Stimulated activated CD8-positive, alpha-beta memory T cell treated with anti-CD3 and anti-CD28 coated beads, Interleukin-4, amount 100 ng/mL, for 48 hours (primary cell): ENCODE data around the gene ZDHHC11.
"Not testable (repeated sequence)": the region's sequence is repeated elsewhere in the genome, so short reads cannot be mapped to it uniquely, and the experiment has no call there.

Source experiments
- DNase-seq: peaks from one replicate; pipeline ENCODE4 v3.0.0-alpha.2; 2020

ZDHHC11 gene

DNA sequence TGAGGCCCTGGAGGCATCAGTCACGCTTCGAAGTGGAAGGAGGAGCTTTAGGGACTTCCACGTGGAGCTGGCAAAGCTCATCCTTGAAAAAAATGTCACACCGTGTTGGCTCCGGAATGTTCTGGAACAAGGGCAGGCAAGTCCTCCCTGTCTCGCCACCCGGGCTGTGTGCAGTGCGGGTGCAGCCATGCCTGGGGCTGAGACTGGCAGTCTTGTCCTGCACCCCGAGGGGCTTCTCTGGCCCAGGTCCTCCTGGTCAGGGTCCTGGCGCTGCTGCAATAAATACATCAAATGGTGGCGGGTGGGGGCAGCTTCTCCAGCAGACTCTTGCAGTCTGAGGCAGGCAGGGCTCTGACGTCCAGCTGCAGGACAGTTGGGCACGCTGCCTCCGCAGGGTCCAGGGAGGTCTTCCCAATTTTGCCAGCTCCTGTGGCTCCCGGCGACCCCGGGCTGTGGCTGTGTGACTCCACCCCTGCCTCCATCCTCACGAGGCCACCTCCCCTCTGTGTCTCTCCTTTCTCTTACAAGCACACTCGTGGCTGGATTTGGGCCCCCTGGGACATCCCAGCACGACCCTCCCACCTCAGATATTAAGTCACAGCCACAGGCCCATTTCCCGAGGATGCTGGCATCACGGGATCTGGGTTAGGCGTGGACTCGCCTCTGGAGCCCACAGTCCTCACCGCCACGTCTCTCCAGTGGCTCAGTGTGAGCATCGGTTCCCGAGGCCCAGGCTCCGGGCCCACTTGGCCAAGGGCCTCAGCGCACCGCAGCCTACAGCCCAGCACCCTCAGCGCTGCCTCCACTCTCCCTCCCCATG lies 8.2 kb downstream of the ZDHHC11 start:
- not testable (repeated sequence) for DNase-seq

GRCh38 chr5:841531-842401 lies 9.0 kb downstream of the ZDHHC11 start:
- not testable (repeated sequence) for DNase-seq

- not testable (repeated sequence) for DNase-seq
Observed at GRCh38 chr5:840974-841435, 9.8 kb downstream of the ZDHHC11 start.

DNA sequence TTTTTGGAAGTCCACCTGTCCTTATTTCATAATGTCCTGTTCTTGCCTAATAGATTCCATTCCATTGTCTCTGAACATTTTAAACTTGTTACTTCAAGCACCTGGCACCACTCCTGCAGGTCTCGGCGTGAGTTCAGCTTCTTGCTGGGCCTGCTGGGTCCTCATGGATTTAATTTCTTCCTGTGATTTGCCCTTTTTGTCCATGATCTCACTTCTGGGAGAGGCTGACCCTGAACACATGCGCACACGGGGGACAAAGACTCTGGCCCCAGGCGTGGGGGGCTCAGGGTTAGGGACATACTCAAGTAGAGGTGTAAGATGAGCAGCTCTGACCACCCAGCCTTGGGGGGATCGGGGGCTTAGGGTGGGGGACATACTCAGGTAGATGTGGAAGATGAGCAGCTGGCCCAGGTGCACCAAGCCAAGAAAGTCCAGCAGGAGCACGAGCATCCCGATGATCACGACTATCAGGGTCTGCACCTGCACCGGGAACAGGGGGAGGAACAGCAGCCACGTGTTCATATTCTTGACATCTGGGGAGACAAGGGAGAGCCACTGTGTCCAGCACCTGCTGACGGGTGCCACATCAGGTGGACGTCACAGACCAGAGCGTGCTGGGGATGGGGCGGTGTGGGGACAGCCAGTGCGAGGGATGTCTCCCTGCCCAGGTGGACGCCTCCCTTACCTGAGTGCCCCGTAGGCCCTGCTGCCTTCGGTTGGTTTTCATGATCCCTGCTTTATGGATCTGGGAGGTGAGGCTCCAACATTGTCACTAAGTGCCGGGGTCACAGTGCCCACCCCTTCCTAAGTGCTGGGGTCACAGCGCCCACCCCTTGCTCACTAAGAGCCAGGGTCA lies 10.4 kb downstream of the ZDHHC11 start:
- DNase-seq, result peak; percentile 16

- peak; percentile 17 for DNase-seq
Observed at GRCh38 chr5:838431-838851, 12.3 kb downstream of the ZDHHC11 start.

DNA sequence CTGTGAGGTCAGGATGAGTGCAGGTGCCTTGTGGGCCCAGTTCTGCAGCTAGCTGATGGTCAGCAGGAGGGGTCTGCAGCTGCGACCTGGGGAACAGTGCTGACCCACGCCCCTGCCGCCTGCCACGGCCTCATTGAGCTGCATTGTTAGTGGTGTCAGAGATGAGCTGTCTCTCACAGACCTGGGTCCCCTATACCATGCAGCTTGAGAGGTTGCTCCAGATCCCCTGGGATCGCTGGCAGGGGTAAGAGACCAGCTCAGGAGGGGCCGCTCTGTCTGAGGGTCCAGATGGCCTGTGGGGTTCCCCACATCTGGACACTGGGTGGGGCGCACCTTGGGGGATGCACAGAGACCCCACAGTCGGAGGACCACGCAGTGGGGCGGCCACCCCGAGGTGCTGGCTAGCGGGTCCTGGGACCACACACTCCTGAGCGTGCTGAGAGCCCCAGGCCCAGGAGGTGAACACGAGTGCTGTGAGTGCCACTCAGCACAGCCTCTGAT lies 13.1 kb downstream of the ZDHHC11 start:
- peak; percentile 7 for DNase-seq

- DNase-seq, result peak; percentile 9
Observed at GRCh38 chr5:835933-836612, 14.7 kb downstream of the ZDHHC11 start.

- not testable (repeated sequence) for DNase-seq
Observed at GRCh38 chr5:834013-834412, 16.8 kb downstream of the ZDHHC11 start.

- not testable (repeated sequence) for DNase-seq
Observed at GRCh38 chr5:828194-828593, 22.6 kb downstream of the ZDHHC11 start.

DNA sequence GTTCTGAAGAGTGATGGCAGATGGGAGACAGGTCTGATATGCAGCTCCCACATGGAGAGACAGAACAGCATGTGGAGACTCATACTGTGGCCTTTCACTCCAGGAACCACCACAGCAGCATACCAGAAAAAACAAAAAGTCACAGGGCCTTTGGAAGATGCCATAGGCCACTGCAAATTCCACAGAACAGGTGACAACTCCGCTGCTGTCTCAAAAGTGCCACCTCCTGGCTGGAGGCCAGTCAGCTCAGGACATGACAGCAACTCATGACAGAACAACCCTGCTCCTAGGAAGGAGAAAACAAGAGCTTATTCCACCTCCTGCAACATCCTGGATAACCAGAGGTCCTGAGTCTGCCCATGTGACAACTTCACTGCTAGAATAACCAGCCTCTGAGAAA lies 25.2 kb downstream of the ZDHHC11 start:
- DNase-seq, result not testable (repeated sequence)

GRCh38 chr5:821504-821903 lies 29.3 kb downstream of the ZDHHC11 start:
- DNase-seq, result no peak

DNA sequence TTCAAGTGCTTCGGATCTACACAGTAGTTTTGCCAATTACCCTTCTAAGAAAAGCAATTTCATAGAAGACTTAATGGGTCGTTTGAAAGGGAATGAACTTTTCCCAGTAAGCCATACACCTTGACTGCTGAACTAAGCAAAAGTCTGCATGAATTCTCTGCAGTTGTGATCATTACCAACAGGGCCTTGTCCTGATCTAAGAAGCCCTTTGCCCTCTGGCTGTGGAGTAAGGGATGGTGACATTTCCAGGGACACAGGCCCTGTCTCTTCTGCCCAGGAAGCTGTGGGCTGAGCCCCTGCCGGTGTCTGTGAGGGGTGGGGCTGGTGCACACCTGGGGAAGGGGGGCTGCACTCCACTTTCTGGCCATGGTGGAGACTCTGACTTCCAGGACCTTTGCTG lies 30.5 kb downstream of the ZDHHC11 start:
- DNase-seq, result no peak

DNA sequence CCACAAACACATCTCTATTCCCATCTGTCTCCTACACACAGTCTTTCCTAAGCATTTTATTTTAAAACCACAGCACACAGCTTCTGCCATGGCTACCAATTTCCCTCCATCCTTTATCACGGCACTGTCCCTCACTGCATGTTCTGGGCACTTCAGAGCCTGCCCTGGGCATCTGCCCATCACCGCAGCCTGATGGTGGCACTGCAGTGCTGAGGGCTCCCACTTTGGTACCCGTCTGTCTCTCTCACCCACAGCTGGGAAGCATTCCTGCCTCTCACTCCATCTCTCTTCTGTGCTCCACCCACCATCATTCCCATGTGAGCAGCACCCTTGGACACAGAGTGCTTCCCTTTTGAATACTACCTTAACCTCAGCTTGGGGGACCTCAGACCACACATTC lies 31.7 kb downstream of the ZDHHC11 start:
- DNase-seq, result no peak

DNA sequence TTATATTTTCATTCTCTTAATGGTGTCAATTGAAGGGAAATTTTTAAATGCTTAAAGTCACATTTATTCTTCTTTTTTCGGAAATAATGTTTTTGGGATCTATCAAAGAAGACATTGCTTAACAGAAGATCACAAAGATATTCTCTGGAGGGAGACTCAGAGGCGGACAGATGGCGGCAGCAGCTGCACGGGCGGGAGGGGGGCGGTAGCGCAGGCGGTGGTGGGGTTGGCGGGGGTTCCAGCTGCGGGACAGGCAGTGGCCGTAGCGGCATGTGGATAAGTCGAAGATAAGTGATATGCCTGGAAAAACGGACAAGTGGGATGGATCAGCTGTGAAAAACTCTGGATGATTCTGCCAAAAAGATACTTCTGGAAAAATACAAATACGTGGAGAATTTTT lies 34.6 kb downstream of the ZDHHC11 start:
- DNase-seq, result no peak

DNA sequence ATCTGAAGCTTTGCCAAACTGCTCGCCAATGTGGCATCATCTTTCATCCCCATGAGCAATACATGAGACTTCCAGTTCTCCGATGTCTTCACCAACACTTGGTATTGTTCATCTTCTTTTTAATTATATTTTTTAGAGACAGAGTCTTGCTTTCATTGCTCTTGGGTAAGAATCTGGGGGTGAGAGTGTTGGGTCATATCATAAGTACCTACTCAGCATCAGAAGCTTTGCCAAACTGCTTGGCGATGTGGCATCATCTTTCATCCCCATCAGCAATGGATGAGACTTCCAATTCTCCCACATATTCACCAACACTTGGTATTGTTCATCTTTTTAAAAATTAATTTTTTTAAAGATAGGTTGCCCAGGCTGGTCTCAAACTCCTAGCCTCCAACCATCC lies 35.3 kb downstream of the ZDHHC11 start:
- no peak for DNase-seq

- DNase-seq, result not testable (repeated sequence)
Observed at GRCh38 chr5:813575-813974, 37.2 kb downstream of the ZDHHC11 start.

- DNase-seq, result not testable (repeated sequence)
Observed at GRCh38 chr5:811384-811783, 39.4 kb downstream of the ZDHHC11 start.

DNA sequence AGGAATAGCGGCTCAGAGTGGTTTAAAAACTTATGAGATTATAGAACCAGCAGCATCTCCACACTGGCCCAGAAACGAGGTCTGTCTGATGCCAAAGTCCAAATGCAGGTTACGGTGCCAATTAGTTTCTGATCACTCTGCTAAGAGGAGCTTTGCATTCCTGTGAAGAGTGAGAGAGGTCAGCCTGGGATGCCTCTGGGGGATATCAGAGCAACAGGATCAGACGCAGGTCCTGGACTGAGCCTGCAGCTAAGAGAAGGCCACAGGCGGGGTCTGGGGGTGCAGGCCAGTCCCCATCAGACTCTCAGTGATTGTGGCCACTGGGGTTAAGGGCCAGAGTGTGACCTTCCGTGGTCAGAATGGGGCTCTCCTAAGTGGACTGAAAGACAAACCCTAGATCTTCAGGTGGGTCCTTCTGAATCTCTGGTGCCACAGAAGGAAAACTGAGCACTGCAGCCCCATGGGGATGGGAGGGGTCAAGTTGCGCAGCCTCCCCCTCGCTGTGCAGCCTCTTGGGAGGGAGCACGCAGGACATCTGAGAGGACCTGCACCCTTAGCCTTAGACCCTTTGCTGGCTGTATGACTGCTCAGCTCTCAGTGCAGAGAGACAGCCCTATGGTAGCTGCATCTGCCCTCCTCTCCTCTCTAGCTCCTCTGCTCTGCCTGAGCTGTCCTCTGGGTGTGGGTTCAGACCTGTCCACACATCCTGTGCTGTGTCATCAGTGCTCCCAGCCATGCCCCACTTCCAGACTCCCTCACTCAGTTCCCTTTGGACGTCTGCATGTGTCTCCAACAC lies 42.9 kb downstream of the ZDHHC11 start:
- DNase-seq, result not testable (repeated sequence)

- no peak for DNase-seq
Observed at GRCh38 chr5:801472-801871, 49.3 kb downstream of the ZDHHC11 start.

DNA sequence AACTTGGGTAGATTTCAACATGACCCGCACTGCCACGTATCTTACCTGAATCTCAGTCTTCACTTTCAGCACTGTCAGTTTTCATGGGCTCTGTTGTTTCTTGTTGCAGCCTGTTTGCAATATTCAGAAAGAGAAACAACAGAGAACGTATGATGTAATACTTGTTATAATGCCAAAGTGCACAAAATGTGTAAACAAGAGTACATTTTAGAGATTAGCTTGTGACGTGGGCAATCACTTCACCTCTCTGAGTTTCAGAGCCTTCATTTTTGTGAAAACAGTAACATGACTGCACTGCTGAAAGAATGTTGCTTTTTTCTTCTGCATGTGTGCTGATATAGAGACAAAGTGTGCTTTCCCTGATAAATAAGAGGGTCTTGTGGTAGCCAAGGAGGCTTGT lies 49.7 kb downstream of the ZDHHC11 start:
- DNase-seq, result not testable (repeated sequence)
